Progenitor cell of endocrine pancreas (in vitro differentiated cells): ENCODE results near the gene EIF4E2. TPM values are rescaled to one million over a fixed set of nuclear protein-coding genes. Genes with fewer than 3 reads are reported as not detected.

Experiments used
- DNase-seq: peaks from one replicate; pipeline ENCODE4 v3.0.0; 2021; ENCODE audit warnings: low spot score; ENCODE audit not compliant: unreplicated experiment
- H3K27ac Mint-ChIP-seq: 2 replicates; pipeline ENCODE4 v1.8.0; 2021; ENCODE audit warnings: mild to moderate bottlenecking, moderate library complexity, mixed read lengths
- H3K27me3 Mint-ChIP-seq: 2 replicates; pipeline ENCODE4 v1.8.0; 2021; ENCODE audit warnings: mixed read lengths
- H3K36me3 Mint-ChIP-seq: 2 replicates; pipeline ENCODE4 v1.8.0; 2022; ENCODE audit warnings: mixed read lengths; ENCODE audit not compliant: insufficient read depth
- H3K4me1 Mint-ChIP-seq: 2 replicates; pipeline ENCODE4 v1.8.0; 2021; ENCODE audit warnings: low read depth, mixed read lengths
- H3K4me3 Mint-ChIP-seq: 2 replicates; pipeline ENCODE4 v1.8.0; 2021; ENCODE audit warnings: low read depth, mild to moderate bottlenecking, moderate library complexity, mixed read lengths
- H3K9me3 Mint-ChIP-seq: 2 replicates; pipeline ENCODE4 v1.8.0; 2021; ENCODE audit warnings: low read depth, mixed read lengths
- CTCF ChIP-seq: fragments of 200-600 bp; sonication (generic); IDR thresholded peaks from one replicate; pipeline ENCODE4 v1.5.0; 2021; ENCODE audit warnings: antibody characterized with exemption, mild to moderate bottlenecking; ENCODE audit not compliant: unreplicated experiment
- total RNA-seq: library from RNA; stranded (reverse); gene quantifications from 2 replicates; pipeline ENCODE4 v1.2.1, GENCODE V29; 2021

EIF4E2 gene
- total RNA-seq, 1 donor from 2014 or later = 81.9 TPM

GRCh38 chr2:232542715-232543467 is 7.6 kb upstream of the EIF4E2 start:
- Mint-ChIP-seq H3K4me3 (no peak overlapping the region), H3K27me3 (peaks cover 4% of the 10 kb centered on the region), H3K27ac (no peak overlapping the region), H3K9me3 (no peaks in the 10 kb centered on the region), H3K36me3 (peaks cover 12% of the 10 kb centered on the region), H3K4me1 (no peaks in the 10 kb centered on the region)
- DNase-seq = no peak
- TF ChIP-seq CTCF = no peak

GRCh38 chr2:232543491-232543890 is 7.0 kb upstream of the EIF4E2 start:
- H3K4me1 Mint-ChIP-seq = no peaks in the 10 kb centered on the region

GRCh38 chr2:232543928-232544631 is 6.4 kb upstream of the EIF4E2 start:
- no peak for DNase-seq
- Mint-ChIP-seq H3K27me3 (no peaks in the 10 kb centered on the region), H3K9me3 (peaks cover 7% of the 10 kb centered on the region), H3K27ac (no peak overlapping the region), H3K36me3 (peaks cover 23% of the 10 kb centered on the region), H3K4me1 (no peaks in the 10 kb centered on the region), H3K4me3 (no peak overlapping the region)
- TF ChIP-seq CTCF = no peak

More at GRCh38 chr2:232543491-232543890, 7.0 kb upstream of the EIF4E2 start:
- H3K9me3 Mint-ChIP-seq = peaks cover 2% of the 10 kb centered on the region
- peaks cover 18% of the 10 kb centered on the region for H3K36me3 Mint-ChIP-seq
- no peak for TF ChIP-seq CTCF
- no peak overlapping the region for H3K27ac Mint-ChIP-seq
- H3K27me3 Mint-ChIP-seq = peaks cover under 1% of the 10 kb centered on the region
- H3K4me3 Mint-ChIP-seq = no peak overlapping the region
- no peak for DNase-seq

GRCh38 chr2:232544674-232545073 is 5.8 kb upstream of the EIF4E2 start:
- peaks cover 27% of the 10 kb centered on the region for H3K36me3 Mint-ChIP-seq
- peaks cover 7% of the 10 kb centered on the region for H3K9me3 Mint-ChIP-seq
- H3K27me3 Mint-ChIP-seq = no peaks in the 10 kb centered on the region
- H3K4me1 Mint-ChIP-seq = peaks cover 2% of the 10 kb centered on the region
- no peak for DNase-seq
- TF ChIP-seq CTCF = no peak
- H3K4me3 Mint-ChIP-seq = no peak overlapping the region
- H3K27ac Mint-ChIP-seq = no peak overlapping the region

GRCh38 chr2:232545511-232546375 is 4.7 kb upstream of the EIF4E2 start:
- no peaks in the 10 kb centered on the region for H3K27me3 Mint-ChIP-seq
- H3K9me3 Mint-ChIP-seq = peaks cover 7% of the 10 kb centered on the region
- H3K36me3 Mint-ChIP-seq = peaks cover 29% of the 10 kb centered on the region
- no peak overlapping the region for H3K27ac Mint-ChIP-seq
- peaks cover 4% of the 10 kb centered on the region for H3K4me1 Mint-ChIP-seq
- H3K4me3 Mint-ChIP-seq = no peak overlapping the region
- TF ChIP-seq CTCF = no peak
- DNase-seq = no peak
